Activated CD8-positive, alpha-beta T cell treated with anti-CD3 and anti-CD28 coated beads for 36 hours (primary cell): Measurements from ENCODE around the gene AACS. TPM values are rescaled to one million over a fixed set of nuclear protein-coding genes. Genes with fewer than 3 reads are reported as not detected.
A peak's percentile ranks its signal among the peaks of the same experiment; 100 is the strongest.

ENCODE experiments used
- ATAC-seq: fragments of 200-7000 bp; cut with Tn5 transposase; one replicate; pipeline ENCODE4 v1.10.0; 2021; ENCODE audit warnings: mild to moderate bottlenecking, moderate library complexity
- CTCF ChIA-PET: fragments of 350-600 bp; sonication (Branson Sonifier 250); formaldehyde crosslinking; loops from one replicate; lab custom pipeline; 2021; ENCODE audit warnings: antibody characterized with exemption; lab: Charles Lee
- POLR2A ChIA-PET: fragments of 350-600 bp; sonication (Branson Sonifier 250); formaldehyde crosslinking; loops from one replicate; lab custom pipeline; 2021; ENCODE audit warnings: antibody characterized with exemption; lab: Charles Lee
- DNase-seq: peaks from one replicate; pipeline ENCODE4 v3.0.0-alpha.2; 2020
- H3K27ac Mint-ChIP-seq: one replicate; pipeline ENCODE4 v1.8.0; 2021; ENCODE audit warnings: mild to moderate bottlenecking, mixed read lengths
- H3K27me3 Mint-ChIP-seq: one replicate; pipeline ENCODE4 v1.8.0; 2021; ENCODE audit warnings: mixed read lengths
- H3K36me3 Mint-ChIP-seq: one replicate; pipeline ENCODE4 v1.8.0; 2021; ENCODE audit warnings: low read depth, mixed read lengths
- H3K4me1 Mint-ChIP-seq: one replicate; pipeline ENCODE4 v1.8.0; 2021; ENCODE audit warnings: low read depth, mixed read lengths
- H3K4me3 Mint-ChIP-seq: one replicate; pipeline ENCODE4 v1.8.0; 2021; ENCODE audit warnings: mild to moderate bottlenecking, moderate library complexity, mixed read lengths
- H3K9me3 Mint-ChIP-seq: one replicate; pipeline ENCODE4 v1.8.0; 2021; ENCODE audit warnings: mixed read lengths
- intact Hi-C: fragments of 100-400 bp; cut with micrococcal nuclease; formaldehyde crosslinking; loops from one replicate; pipeline ENCODE4 v1.10.0; 2022
- total RNA-seq, 2 experiments: library from RNA; stranded (reverse); gene quantifications; one replicate each; pipeline ENCODE4 v1.2.3, GENCODE V29; 2021
- TF ChIP-seq, protein P1 (sequence below): fragments of 200-600 bp; IDR thresholded peaks from one replicate; pipeline ENCODE4 v1.8.0; 2022; ENCODE audit warnings: antibody characterized with exemption, mild to moderate bottlenecking

Gene AACS, protein sequence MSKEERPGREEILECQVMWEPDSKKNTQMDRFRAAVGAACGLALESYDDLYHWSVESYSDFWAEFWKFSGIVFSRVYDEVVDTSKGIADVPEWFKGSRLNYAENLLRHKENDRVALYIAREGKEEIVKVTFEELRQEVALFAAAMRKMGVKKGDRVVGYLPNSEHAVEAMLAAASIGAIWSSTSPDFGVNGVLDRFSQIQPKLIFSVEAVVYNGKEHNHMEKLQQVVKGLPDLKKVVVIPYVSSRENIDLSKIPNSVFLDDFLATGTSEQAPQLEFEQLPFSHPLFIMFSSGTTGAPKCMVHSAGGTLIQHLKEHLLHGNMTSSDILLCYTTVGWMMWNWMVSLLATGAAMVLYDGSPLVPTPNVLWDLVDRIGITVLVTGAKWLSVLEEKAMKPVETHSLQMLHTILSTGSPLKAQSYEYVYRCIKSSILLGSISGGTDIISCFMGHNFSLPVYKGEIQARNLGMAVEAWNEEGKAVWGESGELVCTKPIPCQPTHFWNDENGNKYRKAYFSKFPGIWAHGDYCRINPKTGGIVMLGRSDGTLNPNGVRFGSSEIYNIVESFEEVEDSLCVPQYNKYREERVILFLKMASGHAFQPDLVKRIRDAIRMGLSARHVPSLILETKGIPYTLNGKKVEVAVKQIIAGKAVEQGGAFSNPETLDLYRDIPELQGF
- 10 to 100 TPM; 15.7 to 17.6 TPM for total RNA-seq

DNA sequence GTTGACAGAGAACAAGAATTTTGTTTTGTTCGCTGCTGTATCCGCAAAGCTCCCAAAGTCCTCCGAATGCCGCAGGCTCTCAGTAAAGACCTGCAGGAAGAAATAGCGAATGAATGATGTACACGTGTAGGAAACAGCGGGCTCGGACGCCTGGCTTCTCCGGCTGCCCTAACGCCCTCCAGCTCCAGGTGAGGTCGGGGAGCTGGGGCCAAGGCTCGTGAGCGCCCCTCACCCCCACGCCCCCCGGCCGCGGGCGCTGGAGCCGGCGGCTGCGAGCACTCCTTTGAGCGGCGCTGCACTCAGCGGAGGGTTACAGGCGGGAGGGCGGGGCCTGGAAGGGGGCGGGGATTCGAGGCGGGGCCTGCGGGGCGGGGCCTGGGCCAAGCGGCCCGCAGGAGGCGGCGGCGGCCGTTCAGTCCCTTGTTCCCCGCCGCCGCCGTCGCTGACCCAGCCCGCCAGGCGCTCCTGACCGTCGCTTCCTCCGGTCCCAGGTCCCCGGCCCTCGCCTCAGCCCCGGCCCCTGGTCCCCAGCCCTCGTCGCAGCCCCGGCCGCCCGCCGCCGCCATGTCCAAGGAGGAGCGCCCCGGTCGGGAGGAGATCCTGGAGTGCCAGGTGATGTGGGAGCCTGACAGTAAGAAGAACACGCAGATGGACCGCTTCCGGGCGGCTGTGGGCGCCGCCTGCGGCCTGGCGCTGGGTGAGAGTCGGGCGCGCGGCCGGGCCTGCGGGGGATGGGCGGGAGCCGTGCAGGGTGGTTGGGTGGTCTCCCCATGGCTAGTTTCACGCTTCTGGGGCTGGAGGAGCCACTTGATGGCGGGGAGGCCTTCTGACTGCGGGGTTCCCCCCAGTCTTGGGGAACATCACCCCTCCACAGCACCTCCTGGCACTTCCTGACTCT is at the start of gene AACS:
TSS of gene AACS (plus strand) at position 415 of the 898 bp plus-strand sequence. CDS start at position 565, 150 bp downstream.
- ATAC-seq (peak; percentile 99), DNase-seq (peak; percentile 76)
- intact Hi-C loops = no loop called here
- ChIA-PET CTCF (interaction anchor here (0.9 kb wide), 2 partner anchors 10 to 72 kb away, joined by 3 to 4 read pairs; no protein-coding TSS in a partner anchor), POLR2A (interaction anchor here (1.1 to 1.2 kb wide), 2 partner anchors 16 to 71 kb away, joined by 3 to 4 read pairs; no protein-coding TSS in a partner anchor)
- Mint-ChIP-seq H3K9me3 (no peaks in the 10 kb centered on the region), H3K27ac (peak within 1 kb of the TSS; percentile 42), H3K36me3 (no peaks in the 10 kb centered on the region), H3K4me1 (peaks cover 13% of the 10 kb centered on the region), H3K27me3 (no peaks in the 10 kb centered on the region), H3K4me3 (peak within 1 kb of the TSS; percentile 82)
- TF ChIP-seq, protein P1, sequence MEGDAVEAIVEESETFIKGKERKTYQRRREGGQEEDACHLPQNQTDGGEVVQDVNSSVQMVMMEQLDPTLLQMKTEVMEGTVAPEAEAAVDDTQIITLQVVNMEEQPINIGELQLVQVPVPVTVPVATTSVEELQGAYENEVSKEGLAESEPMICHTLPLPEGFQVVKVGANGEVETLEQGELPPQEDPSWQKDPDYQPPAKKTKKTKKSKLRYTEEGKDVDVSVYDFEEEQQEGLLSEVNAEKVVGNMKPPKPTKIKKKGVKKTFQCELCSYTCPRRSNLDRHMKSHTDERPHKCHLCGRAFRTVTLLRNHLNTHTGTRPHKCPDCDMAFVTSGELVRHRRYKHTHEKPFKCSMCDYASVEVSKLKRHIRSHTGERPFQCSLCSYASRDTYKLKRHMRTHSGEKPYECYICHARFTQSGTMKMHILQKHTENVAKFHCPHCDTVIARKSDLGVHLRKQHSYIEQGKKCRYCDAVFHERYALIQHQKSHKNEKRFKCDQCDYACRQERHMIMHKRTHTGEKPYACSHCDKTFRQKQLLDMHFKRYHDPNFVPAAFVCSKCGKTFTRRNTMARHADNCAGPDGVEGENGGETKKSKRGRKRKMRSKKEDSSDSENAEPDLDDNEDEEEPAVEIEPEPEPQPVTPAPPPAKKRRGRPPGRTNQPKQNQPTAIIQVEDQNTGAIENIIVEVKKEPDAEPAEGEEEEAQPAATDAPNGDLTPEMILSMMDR = no peak

DNA sequence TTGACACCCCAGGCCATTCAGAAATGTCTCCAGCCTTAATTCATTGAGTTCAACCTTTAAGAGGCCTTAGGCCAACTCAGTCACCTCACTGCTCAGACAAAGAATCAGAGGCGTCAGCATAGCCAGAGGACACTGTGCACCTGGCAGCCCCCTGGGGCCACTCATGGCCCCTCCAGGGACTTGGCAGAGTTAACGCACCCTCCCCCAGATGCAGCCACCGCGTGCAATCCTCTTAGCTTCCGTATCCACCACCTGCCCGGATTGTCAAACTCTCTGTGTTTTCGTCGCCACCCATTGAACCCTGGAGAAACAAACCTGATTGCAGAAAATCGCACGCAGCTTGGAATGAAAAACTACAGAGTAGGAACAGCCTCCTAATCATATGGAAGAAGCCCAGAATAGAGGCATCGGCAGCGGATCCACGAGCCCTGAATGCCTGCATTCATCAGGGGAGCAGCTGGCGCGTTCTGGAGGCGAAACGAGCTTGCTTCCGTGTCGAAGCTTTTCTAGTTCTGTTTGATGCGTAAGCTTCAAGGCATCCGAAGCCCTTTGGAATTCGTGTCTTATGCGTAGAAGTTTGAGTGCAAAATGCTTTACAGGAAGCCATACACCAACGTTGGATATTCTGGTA is 49.4 kb upstream of the AACS start:
- TF ChIP-seq, protein P1 = no peak
- no peaks in the 10 kb centered on the region for H3K9me3 Mint-ChIP-seq
- ChIA-PET POLR2A (no interaction called here), CTCF (interaction anchor here (0.9 kb wide), 1 partner anchor 17 kb away, joined by 3 read pairs; no protein-coding TSS in a partner anchor)
- ATAC-seq = no peak
- no peaks in the 10 kb centered on the region for H3K4me1 Mint-ChIP-seq
- H3K27ac Mint-ChIP-seq = no peak overlapping the region
- intact Hi-C loops = no loop called here
- peaks cover 26% of the 10 kb centered on the region for H3K36me3 Mint-ChIP-seq
- no peak overlapping the region for H3K4me3 Mint-ChIP-seq
- no peaks in the 10 kb centered on the region for H3K27me3 Mint-ChIP-seq
- DNase-seq = no peak

DNA sequence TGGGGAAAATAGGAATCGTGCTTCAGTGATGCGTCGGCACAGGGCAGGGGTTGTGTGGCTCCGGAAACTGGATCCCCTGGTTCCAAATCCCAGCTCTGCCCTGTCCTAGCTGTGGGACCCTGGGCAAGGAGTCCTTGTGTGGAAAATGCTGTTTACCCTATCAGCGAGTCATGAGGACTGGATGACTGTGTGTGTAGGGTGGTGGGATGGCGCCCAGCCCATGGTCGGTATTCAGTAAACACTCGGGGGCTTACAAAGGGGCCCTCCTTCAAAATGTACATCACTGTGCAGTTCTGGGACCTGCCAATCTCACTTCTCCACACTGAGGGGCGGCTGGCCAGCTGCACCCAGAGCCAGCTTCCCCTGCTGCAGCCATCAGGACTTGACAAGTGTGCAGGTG is 47.4 kb upstream of the AACS start:
- no peak for DNase-seq
- CTCF ChIA-PET = no interaction called here
- POLR2A ChIA-PET = no interaction called here
- H3K36me3 Mint-ChIP-seq = peaks cover 35% of the 10 kb centered on the region
- TF ChIP-seq, protein P1 = no peak
- no peak overlapping the region for H3K27ac Mint-ChIP-seq
- ATAC-seq = no peak
- intact Hi-C loops = no loop called here
- peaks cover 1% of the 10 kb centered on the region for H3K9me3 Mint-ChIP-seq
- H3K4me1 Mint-ChIP-seq = no peaks in the 10 kb centered on the region
- H3K4me3 Mint-ChIP-seq = no peak overlapping the region
- H3K27me3 Mint-ChIP-seq = no peaks in the 10 kb centered on the region

DNA sequence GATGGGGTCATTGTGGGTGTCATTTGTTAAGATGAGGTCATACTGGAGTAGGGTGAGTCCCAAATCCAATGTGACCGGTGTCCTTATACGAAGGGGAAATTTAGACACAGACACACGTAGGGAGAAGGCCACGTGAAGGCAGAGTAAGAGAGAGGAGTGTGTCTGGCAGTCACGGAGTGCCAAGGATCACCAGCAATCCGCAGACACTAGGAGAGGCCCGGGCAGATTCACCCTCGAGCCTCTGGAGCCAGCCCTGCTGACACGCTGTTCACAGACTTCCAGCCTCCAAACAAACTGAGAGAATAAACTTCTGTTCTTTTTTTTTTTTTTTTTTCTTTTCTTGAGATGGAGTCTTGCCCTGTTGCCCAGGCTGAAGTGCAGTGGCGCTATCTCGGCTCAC is 46.9 kb upstream of the AACS start:
- Mint-ChIP-seq H3K9me3 (peaks cover 1% of the 10 kb centered on the region), H3K27ac (no peak overlapping the region), H3K4me1 (no peaks in the 10 kb centered on the region), H3K36me3 (peaks cover 37% of the 10 kb centered on the region), H3K4me3 (no peak overlapping the region), H3K27me3 (no peaks in the 10 kb centered on the region)
- no peak for ATAC-seq
- DNase-seq = no peak
- ChIA-PET CTCF (no interaction called here), POLR2A (no interaction called here)
- intact Hi-C loops = no loop called here
- TF ChIP-seq, protein P1 = no peak
